GM12878 (cell line): ENCODE data around the gene KRT31. TPM values are rescaled to one million over a fixed set of nuclear protein-coding genes. Genes with fewer than 3 reads are reported as not detected.
"Not testable (repeated sequence)": the region's sequence is repeated elsewhere in the genome, so short reads cannot be mapped to it uniquely, and the experiment has no call there.

Experiments
- ATAC-seq: fragments of 200-7000 bp; cut with Tn5 transposase; 3 replicates; pipeline ENCODE4 v1.9.1; 2020; ENCODE audit warnings: mild to moderate bottlenecking, moderate library complexity
- BruUV-seq: library from RNA; stranded (reverse); fragments of 400-500 nt; replicated peaks from 2 replicates; lab custom pipeline; 2021; lab: Mats Ljungman, UMichigan
- CTCF ChIA-PET: fragments of 300-600 bp; sonication (Branson Sonifier 250); formaldehyde crosslinking; extraction: SDS; loops from one replicate; lab custom pipeline; 2021; ENCODE audit warnings: inconsistent platforms; lab: Yijun Ruan, JAX
- POLR2A ChIA-PET: fragments of 350-600 bp; formaldehyde crosslinking; extraction: SDS; loops from one replicate; lab custom pipeline; 2021; ENCODE audit warnings: inconsistent platforms; lab: Charles Lee
- RAD21 ChIA-PET: fragments of 300-600 bp; sonication (Branson Sonifier 250); formaldehyde crosslinking; loops from one replicate; lab custom pipeline; 2023; ENCODE audit warnings: antibody characterized with exemption; ENCODE audit not compliant: unreplicated experiment; lab: Charles Lee
- SMC1A ChIA-PET: fragments of 300-600 bp; sonication (Branson Sonifier 250); formaldehyde crosslinking; loops from one replicate; lab custom pipeline; 2023; ENCODE audit not compliant: unreplicated experiment, uncharacterized antibody; lab: Charles Lee
- DNase-seq: peaks from one replicate; pipeline ENCODE4 v3.0.0-alpha.2; 2011; ENCODE audit warnings: low read depth, low spot score
- FAIRE-seq: peaks from 3 replicates; lab custom pipeline; 2011; peaks lifted over from hg19 to GRCh38; lab: Jason Lieb, UNC
- H2AFZ ChIP-seq: 2 replicates; pipeline ENCODE4 v1.6.0; 2011; ENCODE audit warnings: low read depth, low read length, control low read depth; ENCODE audit not compliant: control insufficient read depth
- H3K27ac ChIP-seq: 2 replicates; pipeline ENCODE4 v1.5.1; 2011; ENCODE audit warnings: control low read depth; ENCODE audit not compliant: control insufficient read depth, insufficient read depth
- H3K27me3 ChIP-seq, 2 experiments: replicated peaks in 1 of 2; 2 replicates each; pipeline versions ENCODE4 v1.6.0 to v1.6.1; 2011; ENCODE audit warnings: low read length in 1 of 2; ENCODE audit not compliant: control insufficient read depth in 2 of 2, insufficient read depth in 2 of 2
- H3K36me3 ChIP-seq, 2 experiments: 2 replicates each; pipeline ENCODE4 v1.5.1; 2011; ENCODE audit warnings: low read length in 1 of 2; ENCODE audit not compliant: control insufficient read depth in 2 of 2, insufficient read depth in 2 of 2
- H3K4me1 ChIP-seq: 2 replicates; pipeline ENCODE4 v1.6.1; 2011; ENCODE audit warnings: mild to moderate bottlenecking, low read length, moderate library complexity, mixed read lengths; ENCODE audit not compliant: control insufficient read depth, insufficient read depth
- H3K4me2 ChIP-seq: 2 replicates; pipeline ENCODE4 v1.6.0; 2011; ENCODE audit warnings: control low read depth; ENCODE audit not compliant: control insufficient read depth, insufficient read depth
- H3K4me3 ChIP-seq: fragments of 200-600 bp; sonication (generic); 2 replicates; pipeline ENCODE4 v1.5.1; 2016
- H3K79me2 ChIP-seq: 2 replicates; pipeline ENCODE4 v1.6.0; 2011; ENCODE audit warnings: low read length; ENCODE audit not compliant: control insufficient read depth, insufficient read depth
- H3K9ac ChIP-seq: 2 replicates; pipeline ENCODE4 v1.8.0; 2011; ENCODE audit warnings: low read length, control low read depth, mixed read lengths; ENCODE audit not compliant: control insufficient read depth, insufficient read depth
- H3K9me3 ChIP-seq: replicated peaks from 3 replicates; pipeline ENCODE4 v1.5.1; 2011; ENCODE audit warnings: mild to moderate bottlenecking, low read length; ENCODE audit not compliant: control insufficient read depth, insufficient read depth
- H4K20me1 ChIP-seq: 2 replicates; pipeline ENCODE4 v1.6.0; 2011; ENCODE audit not compliant: control insufficient read depth, insufficient read depth
- EP300 ChIP-seq, 2 experiments: fragments of 150-350 bp in 1 of 2; IDR thresholded peaks; 2 replicates each; pipeline ENCODE4 v1.6.1; 2011 to 2012; ENCODE audit warnings: low read depth in 2 of 2, low read length in 2 of 2, borderline replicate concordance in 1 of 2, improper control_type of control experiment in 1 of 2, inconsistent platforms in 1 of 2; ENCODE audit not compliant: control insufficient read depth in 1 of 2
- STAT3 ChIP-seq: IDR thresholded peaks from 2 replicates; pipeline ENCODE4 v1.6.1; 2011; ENCODE audit warnings: low read depth, low read length, improper control_type of control experiment
- WGBS: methylation state at CpG from one replicate; pipeline ENCODE4 v1.1.6; 2016; ENCODE audit warnings: low lambda C conversion rate; ENCODE audit not compliant: insufficient replicate concordance, insufficient coverage; ENCODE audit errors: missing lambda C conversion rate; 5-methylcytosine and 5-hydroxymethylcytosine counted together
- in situ Hi-C: fragments of 300-500 bp; cut with MboI; formaldehyde crosslinking; loops from 9 replicates; pipeline ENCODE4 v1.14.3; 2018; ENCODE audit warnings: mixed read lengths
- intact Hi-C: fragments of 100-400 bp; cut with micrococcal nuclease; formaldehyde crosslinking; loops from one replicate; pipeline ENCODE4 v1.14.2; 2022; ENCODE audit not compliant: unreplicated experiment
- polyA plus RNA-seq, 11 experiments: library from polyadenylated mRNA; depleted of rRNA in 4 of 11; unstranded in 6 of 11; stranded (reverse) in 5 of 11; fragments of >200 nt; fragmentation: Nextera tagmentation in 4 of 11; fragmentation: Illumina TruSeq in 1 of 11; extraction: Ambion mirVana in 4 of 11; extraction: Trizol in 1 of 11; gene quantifications; 1 replicate in 1 of 11; 2 replicates in 10 of 11; pipeline versions ENCODE4 v1.2.1 to v1.2.3, GENCODE V29; 2011 to 2016; ENCODE audit warnings: inconsistent platforms in 2 of 11, missing spikeins in 2 of 11, low read depth in 1 of 11
- total RNA-seq, 4 experiments: library from RNA; depleted of rRNA in 3 of 4; stranded (reverse); fragments of >200 nt in 3 of 4; fragmentation: Illumina TruSeq in 1 of 4; extraction: Trizol in 1 of 4; gene quantifications; 2 replicates each; pipeline versions ENCODE4 v1.2.1 to v1.2.3, GENCODE V29; 2013 to 2021

Gene KRT31
- total and polyA plus RNA-seq, 10 of the 15 experiments (the other 5 are each of a cell fraction or from before 2014, with no cell fraction given) = not detected

GRCh38 chr17:41351177-41351576, 46.2 kb downstream of the KRT31 start (continued):
- TF ChIP-seq EP300 (IDR thresholded peaks at IDR 0.05; ENCODE audit: borderline replicate concordance in 1 of 2, control insufficient read depth in 1 of 2, low read depth in 2 of 2, low read length in 2 of 2) = no peak
- no peak for TF ChIP-seq STAT3
- TF ChIP-seq, all 136 proteins: peak for 0

GRCh38 chr17:41350381-41350878, 47.0 kb downstream of the KRT31 start, which contains the start of gene KRT33A:
Gene KRT33A (minus strand): TSS chr17:41350828. CDS start chr17:41350767, 61 bp downstream.
- BruUV-seq, H3K79me2 ChIP-seq, CTCF ChIA-PET, H2AFZ ChIP-seq, H3K4me2 ChIP-seq, H4K20me1 ChIP-seq, intact Hi-C loops, H3K4me3 ChIP-seq, POLR2A ChIA-PET, H3K27ac ChIP-seq, DNase-seq, H3K36me3 ChIP-seq, H3K4me1 ChIP-seq, RAD21 ChIA-PET, H3K27me3 ChIP-seq, in situ Hi-C loops, H3K9me3 ChIP-seq, FAIRE-seq, H3K9ac ChIP-seq, ATAC-seq: not testable (repeated sequence)
- WGBS = 42% methylated on average over 16 of the region's 16 CpGs
- SMC1A ChIA-PET = interaction anchor here (0.9 to 1.2 kb wide), 2 partner anchors 10 to 21 kb away, joined by 3 read pairs; no protein-coding TSS in a partner anchor
